ENCODE data around the gene GPR179. TPM values are rescaled to one million over a fixed set of nuclear protein-coding genes. Genes with fewer than 3 reads are reported as not detected.

Gene GPR179
- total RNA-seq, 1 experiment from 2014 or later, result not detected

DNA sequence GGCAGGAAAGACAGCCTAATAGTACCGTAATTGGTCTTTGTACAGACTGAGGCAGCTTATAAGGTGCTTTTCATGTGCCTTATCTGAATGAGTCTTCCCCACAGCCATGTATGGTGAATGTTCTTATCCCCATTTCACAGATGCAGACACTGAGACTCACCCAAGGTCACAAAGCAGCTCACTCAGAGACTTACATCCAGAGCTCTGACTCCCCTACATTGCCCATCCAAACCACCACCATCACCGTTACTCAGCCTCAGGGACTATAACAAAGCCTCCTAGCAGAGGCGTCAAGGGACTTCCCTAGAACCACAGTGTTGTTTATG lies 627 bp upstream of the GPR179 start:
- no peak overlapping the region for H3K27ac Mint-ChIP-seq
- H3K9me3 Mint-ChIP-seq, result no peaks in the 10 kb centered on the region
- no peak overlapping the region for H2BK5ac ChIP-seq (ENCODE audit: insufficient read length, low read length)

More for the DNA sequence above, 627 bp upstream of the GPR179 start:
- H2AFZ ChIP-seq (ENCODE audit: low read length), result no peak overlapping the region
- no peak overlapping the region for H2AK5ac ChIP-seq (ENCODE audit: insufficient read length, low read length)
- no peak overlapping the region for H3K56ac ChIP-seq (ENCODE audit: insufficient read length, low read depth, low read length)
- no peak overlapping the region for H2BK12ac ChIP-seq (ENCODE audit: insufficient read length, low read depth, low read length)
- H2BK20ac ChIP-seq (ENCODE audit: low read depth, low read length, poor library complexity, severe bottlenecking), result no peak overlapping the region
- H3K23ac ChIP-seq (ENCODE audit: insufficient read length, low read depth, low read length), result no peak overlapping the region
- no CpG with 5 or more reads among the region's 3 CpGs for WGBS (ENCODE audit: extremely low coverage, insufficient read length, low lambda C conversion rate)
- H3T11ph ChIP-seq (ENCODE audit: low read length), result no peak overlapping the region
- no peak overlapping the region for H2BK15ac ChIP-seq (ENCODE audit: low read depth, low read length)
- H3K14ac ChIP-seq (ENCODE audit: insufficient read depth, low read length), result no peak overlapping the region
- Mint-ChIP-seq H3K27me3 (ENCODE audit: low read depth) (peaks cover 3% of the 10 kb centered on the region; the same call in 1 of the 2 replicates), H3K36me3 (ENCODE audit: insufficient read depth in 1 of 3, low read depth in 3 of 3) (no peaks in the 10 kb centered on the region), H3K4me1 (peaks cover 18 to 20% of the 10 kb centered on the region in 2 experiments), H3K4me3 (no peak overlapping the region; a peak in 1 of 5 replicates)
- H3K79me2 ChIP-seq (ENCODE audit: insufficient read depth, low read length), result no peaks in the 10 kb centered on the region
- H4K20me1 ChIP-seq (ENCODE audit: control insufficient read depth, insufficient read depth, insufficient read length), result peaks cover 3% of the 10 kb centered on the region
- TF ChIP-seq, protein P1, sequence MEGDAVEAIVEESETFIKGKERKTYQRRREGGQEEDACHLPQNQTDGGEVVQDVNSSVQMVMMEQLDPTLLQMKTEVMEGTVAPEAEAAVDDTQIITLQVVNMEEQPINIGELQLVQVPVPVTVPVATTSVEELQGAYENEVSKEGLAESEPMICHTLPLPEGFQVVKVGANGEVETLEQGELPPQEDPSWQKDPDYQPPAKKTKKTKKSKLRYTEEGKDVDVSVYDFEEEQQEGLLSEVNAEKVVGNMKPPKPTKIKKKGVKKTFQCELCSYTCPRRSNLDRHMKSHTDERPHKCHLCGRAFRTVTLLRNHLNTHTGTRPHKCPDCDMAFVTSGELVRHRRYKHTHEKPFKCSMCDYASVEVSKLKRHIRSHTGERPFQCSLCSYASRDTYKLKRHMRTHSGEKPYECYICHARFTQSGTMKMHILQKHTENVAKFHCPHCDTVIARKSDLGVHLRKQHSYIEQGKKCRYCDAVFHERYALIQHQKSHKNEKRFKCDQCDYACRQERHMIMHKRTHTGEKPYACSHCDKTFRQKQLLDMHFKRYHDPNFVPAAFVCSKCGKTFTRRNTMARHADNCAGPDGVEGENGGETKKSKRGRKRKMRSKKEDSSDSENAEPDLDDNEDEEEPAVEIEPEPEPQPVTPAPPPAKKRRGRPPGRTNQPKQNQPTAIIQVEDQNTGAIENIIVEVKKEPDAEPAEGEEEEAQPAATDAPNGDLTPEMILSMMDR (conservative IDR thresholded peaks at IDR 0.05), result no peak
- H4K5ac ChIP-seq (ENCODE audit: insufficient read length, low read depth, low read length), result no peak overlapping the region
- H2BK120ac ChIP-seq (ENCODE audit: low read depth, low read length, poor library complexity, severe bottlenecking), result no peak overlapping the region
- H3K27me3 ChIP-seq (ENCODE audit: insufficient read depth, low read length), result no peaks in the 10 kb centered on the region; the same call in 1 of the 2 replicates
- no peak overlapping the region for H3K4me2 ChIP-seq (ENCODE audit: insufficient read depth, insufficient read length, low read length)
- H4K8ac ChIP-seq (replicated peaks; ENCODE audit: insufficient read length, low read depth, low read length), result no peak overlapping the region
- H4K91ac ChIP-seq (ENCODE audit: insufficient read length, low read depth, low read length), result no peak overlapping the region
- H3K18ac ChIP-seq (ENCODE audit: insufficient read length, low read depth, low read length), result no peak overlapping the region
- peaks cover 6% of the 10 kb centered on the region; the same call in 1 of the 2 replicates for H3K4me1 ChIP-seq (ENCODE audit: insufficient read depth, low read length)
- no peak overlapping the region for H3K9ac ChIP-seq (ENCODE audit: extremely low read depth, insufficient read length, low read length)
- no peaks in the 10 kb centered on the region for H3K23me2 ChIP-seq (ENCODE audit: insufficient read length, low read depth, low read length, poor library complexity, severe bottlenecking)
- no peak overlapping the region for H3K27ac ChIP-seq (ENCODE audit: insufficient read length, low read depth, low read length)
- H3K79me1 ChIP-seq (ENCODE audit: insufficient read depth, low read depth, low read length, poor library complexity, severe bottlenecking), result no peaks in the 10 kb centered on the region
- no peaks in the 10 kb centered on the region for H3K9me3 ChIP-seq (ENCODE audit: control insufficient read depth, low read depth, low read length)
- H3K4ac ChIP-seq (ENCODE audit: low read depth, low read length), result no peak overlapping the region
- DNase-seq, result no peak
